HEK293 (cell line): ENCODE measurements around the gene CEP83.

ENCODE experiments used
- CTCF ChIA-PET: fragments of 350-600 bp; formaldehyde crosslinking; extraction: SDS; loops from one replicate; lab custom pipeline; 2021; ENCODE audit warnings: antibody characterized with exemption; lab: Yijun Ruan, JAX
- POLR2A ChIA-PET: fragments of 300-600 bp; formaldehyde crosslinking; extraction: SDS; loops from one replicate; lab custom pipeline; 2020; ENCODE audit warnings: antibody characterized with exemption, inconsistent platforms; lab: Yijun Ruan, JAX
- H3K27ac ChIP-seq: fragments of 200-500 bp; sonication (Bioruptor generic); 2 replicates; pipeline ENCODE4 v1.5.1; 2014; ENCODE audit warnings: low read depth, low read length, control low read depth, inconsistent platforms; ENCODE audit errors: extremely low read depth
- H3K36me3 ChIP-seq, 2 experiments: fragments of 200-500 bp in 1 of 2; sonication (Bioruptor generic) in 1 of 2; 1 replicate in 1 of 2; 2 replicates in 1 of 2; pipeline ENCODE4 v1.5.1; 2014 to 2017; ENCODE audit warnings: inconsistent platforms in 2 of 2, low read length in 2 of 2; ENCODE audit not compliant: control insufficient read depth in 2 of 2, insufficient read depth in 1 of 2
- H3K4me1 ChIP-seq: fragments of 200-500 bp; sonication (Bioruptor generic); 2 replicates; pipeline ENCODE4 v1.5.1; 2014; ENCODE audit warnings: mild to moderate bottlenecking, low read length, inconsistent platforms; ENCODE audit not compliant: control insufficient read depth, insufficient read depth
- H3K4me3 ChIP-seq: 2 replicates; pipeline ENCODE4 v1.5.1; 2011; ENCODE audit warnings: low read depth, mild to moderate bottlenecking, control low read depth, low read length, moderate library complexity
- H3K9me3 ChIP-seq: fragments of 200-500 bp; sonication (Bioruptor generic); 2 replicates; pipeline ENCODE4 v1.5.1; 2014; ENCODE audit warnings: low read depth, low read length, inconsistent platforms; ENCODE audit not compliant: control insufficient read depth, insufficient read depth
- EGR2 ChIP-seq: fragments of 450-650 bp; formaldehyde crosslinking; IDR thresholded peaks from 2 replicates; pipeline ENCODE4 v1.5.1; 2016; ENCODE audit warnings: low read depth, missing biosample characterization, missing genetic modification characterization
- TSHZ1 ChIP-seq: fragments of 450-650 bp; formaldehyde crosslinking; IDR thresholded peaks from 2 replicates; pipeline ENCODE4 v1.5.1; 2016; ENCODE audit warnings: missing biosample characterization, missing genetic modification characterization, borderline replicate concordance
- ZBTB17 ChIP-seq: fragments of 450-650 bp; formaldehyde crosslinking; IDR thresholded peaks from 2 replicates; pipeline ENCODE4 v1.5.1; 2016; ENCODE audit warnings: missing biosample characterization, missing genetic modification characterization
- ZFHX2 ChIP-seq: fragments of 450-650 bp; formaldehyde crosslinking; conservative IDR thresholded peaks from 2 replicates; pipeline ENCODE4 v1.5.1; 2016; ENCODE audit warnings: missing biosample characterization, missing genetic modification characterization
- ZNF157 ChIP-seq: fragments of 450-650 bp; formaldehyde crosslinking; IDR thresholded peaks from 2 replicates; pipeline ENCODE4 v1.5.1; 2016; ENCODE audit warnings: missing biosample characterization, missing genetic modification characterization
- ZNF341 ChIP-seq: fragments of 450-650 bp; formaldehyde crosslinking; IDR thresholded peaks from 2 replicates; pipeline ENCODE4; 2016; ENCODE audit warnings: low read depth, missing biosample characterization, missing genetic modification characterization
- ZNF404 ChIP-seq: fragments of 450-650 bp; formaldehyde crosslinking; IDR thresholded peaks from 2 replicates; pipeline ENCODE4 v1.5.1; 2017; ENCODE audit warnings: missing biosample characterization, missing genetic modification characterization
- ZNF530 ChIP-seq: fragments of 450-650 bp; formaldehyde crosslinking; IDR thresholded peaks from 2 replicates; pipeline ENCODE4 v1.5.1; 2016; ENCODE audit warnings: low read depth, missing biosample characterization, missing genetic modification characterization
- ZNF626 ChIP-seq: fragments of 450-650 bp; sonication (Bioruptor Pico); formaldehyde crosslinking; IDR thresholded peaks from 2 replicates; pipeline ENCODE4 v1.5.1; 2018; ENCODE audit warnings: missing biosample characterization, missing genetic modification characterization, inconsistent platforms
- ZNF785 ChIP-seq: fragments of 450-650 bp; formaldehyde crosslinking; IDR thresholded peaks from 2 replicates; pipeline ENCODE4 v1.5.1; 2016; ENCODE audit warnings: missing biosample characterization, missing genetic modification characterization
- ZNF837 ChIP-seq: fragments of 450-650 bp; formaldehyde crosslinking; IDR thresholded peaks from 2 replicates; pipeline ENCODE4 v1.5.1; 2016; ENCODE audit warnings: missing biosample characterization, missing genetic modification characterization
- TF ChIP-seq, protein P1 (sequence below): fragments of 450-650 bp; formaldehyde crosslinking; conservative IDR thresholded peaks from 2 replicates; pipeline ENCODE4 v1.5.1; 2016; ENCODE audit warnings: low read depth, missing biosample characterization, missing genetic modification characterization
- TF ChIP-seq, protein P2 (sequence below): fragments of 450-650 bp; formaldehyde crosslinking; IDR thresholded peaks from 2 replicates; pipeline ENCODE4 v1.5.1; 2016; ENCODE audit warnings: missing biosample characterization, missing genetic modification characterization
- TF ChIP-seq, protein P3 (sequence below): fragments of 450-650 bp; IDR thresholded peaks from 2 replicates; pipeline ENCODE4 v1.5.1; 2018; ENCODE audit warnings: missing biosample characterization, mild to moderate bottlenecking, missing genetic modification characterization

The CEP83 gene

DNA sequence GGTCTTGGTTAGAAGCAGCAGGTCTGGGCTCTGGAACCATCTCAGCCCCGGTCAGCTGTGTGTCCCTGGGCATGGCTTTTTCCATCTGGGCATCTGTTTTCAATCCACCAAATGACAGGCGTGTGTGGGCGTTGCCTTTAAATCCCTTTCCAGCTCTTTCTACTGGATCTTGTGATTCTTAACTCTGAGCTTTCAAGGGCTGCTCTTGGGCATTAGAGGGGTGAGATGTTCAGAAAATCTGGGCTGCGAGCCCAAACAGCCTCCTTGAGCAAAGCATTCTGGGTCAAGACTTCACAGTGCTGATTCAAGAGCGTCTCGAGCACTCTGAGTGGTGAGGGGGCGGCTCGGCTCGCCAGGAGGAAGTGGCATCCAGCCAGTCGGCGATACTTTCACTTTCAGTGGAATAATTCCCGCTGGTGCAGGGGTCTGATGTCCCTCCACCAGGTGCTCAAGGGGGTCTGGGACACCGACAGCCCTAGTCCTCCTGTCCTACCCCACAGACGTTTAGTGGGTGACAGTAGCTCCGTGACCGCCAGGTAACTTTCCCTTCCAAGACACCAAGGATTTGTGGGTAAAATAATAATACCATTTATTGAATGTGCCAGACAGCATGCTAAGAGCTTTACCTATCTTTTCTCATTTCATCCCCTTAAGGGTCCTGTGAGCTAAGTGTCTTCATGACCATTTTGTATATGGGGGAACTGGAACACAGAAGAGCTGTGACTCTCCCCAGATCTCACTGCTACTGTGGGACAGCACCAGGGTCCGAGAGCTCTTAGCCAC is 197.2 kb downstream of the CEP83 start:
- Histone ChIP-seq H3K9me3 (no peaks in the 10 kb centered on the region), H3K36me3 (no peaks in the 10 kb centered on the region), H3K4me3 (no peak overlapping the region; the same call in 1 of the 2 replicates), H3K27ac (0 out of 2 replicates have a peak overlapping the region, but pooled peaks have one; percentile 9), H3K4me1 (peaks cover 5% of the 10 kb centered on the region)
- peak; percentile 40; the same call in 1 of the 2 replicates for TF ChIP-seq ZBTB17 (tag by site-specific recombination)
- TF ChIP-seq EGR2 (tag by site-specific recombination): peak; percentile 27; the same call in 1 of the 2 replicates
- peak; percentile 46 for TF ChIP-seq ZFHX2 (tag by site-specific recombination)
- no peak for TF ChIP-seq TSHZ1
- ChIA-PET POLR2A (no interaction called here), CTCF (interaction anchor here (0.6 kb wide), 1 partner anchor 10 kb away, joined by 3 read pairs; no protein-coding TSS in a partner anchor)

GRCh38 chr12:94261786-94262185 is 197.9 kb downstream of the CEP83 start:
- H3K27ac ChIP-seq: no peak overlapping the region
- ChIA-PET CTCF (no interaction called here), POLR2A (no interaction called here)
- no peak for TF ChIP-seq ZNF404 (tag by site-specific recombination)
- no peak for TF ChIP-seq ZNF157 (tag by site-specific recombination)
- no peak for TF ChIP-seq ZNF837
- no peak for TF ChIP-seq ZNF626
- TF ChIP-seq, protein P1, sequence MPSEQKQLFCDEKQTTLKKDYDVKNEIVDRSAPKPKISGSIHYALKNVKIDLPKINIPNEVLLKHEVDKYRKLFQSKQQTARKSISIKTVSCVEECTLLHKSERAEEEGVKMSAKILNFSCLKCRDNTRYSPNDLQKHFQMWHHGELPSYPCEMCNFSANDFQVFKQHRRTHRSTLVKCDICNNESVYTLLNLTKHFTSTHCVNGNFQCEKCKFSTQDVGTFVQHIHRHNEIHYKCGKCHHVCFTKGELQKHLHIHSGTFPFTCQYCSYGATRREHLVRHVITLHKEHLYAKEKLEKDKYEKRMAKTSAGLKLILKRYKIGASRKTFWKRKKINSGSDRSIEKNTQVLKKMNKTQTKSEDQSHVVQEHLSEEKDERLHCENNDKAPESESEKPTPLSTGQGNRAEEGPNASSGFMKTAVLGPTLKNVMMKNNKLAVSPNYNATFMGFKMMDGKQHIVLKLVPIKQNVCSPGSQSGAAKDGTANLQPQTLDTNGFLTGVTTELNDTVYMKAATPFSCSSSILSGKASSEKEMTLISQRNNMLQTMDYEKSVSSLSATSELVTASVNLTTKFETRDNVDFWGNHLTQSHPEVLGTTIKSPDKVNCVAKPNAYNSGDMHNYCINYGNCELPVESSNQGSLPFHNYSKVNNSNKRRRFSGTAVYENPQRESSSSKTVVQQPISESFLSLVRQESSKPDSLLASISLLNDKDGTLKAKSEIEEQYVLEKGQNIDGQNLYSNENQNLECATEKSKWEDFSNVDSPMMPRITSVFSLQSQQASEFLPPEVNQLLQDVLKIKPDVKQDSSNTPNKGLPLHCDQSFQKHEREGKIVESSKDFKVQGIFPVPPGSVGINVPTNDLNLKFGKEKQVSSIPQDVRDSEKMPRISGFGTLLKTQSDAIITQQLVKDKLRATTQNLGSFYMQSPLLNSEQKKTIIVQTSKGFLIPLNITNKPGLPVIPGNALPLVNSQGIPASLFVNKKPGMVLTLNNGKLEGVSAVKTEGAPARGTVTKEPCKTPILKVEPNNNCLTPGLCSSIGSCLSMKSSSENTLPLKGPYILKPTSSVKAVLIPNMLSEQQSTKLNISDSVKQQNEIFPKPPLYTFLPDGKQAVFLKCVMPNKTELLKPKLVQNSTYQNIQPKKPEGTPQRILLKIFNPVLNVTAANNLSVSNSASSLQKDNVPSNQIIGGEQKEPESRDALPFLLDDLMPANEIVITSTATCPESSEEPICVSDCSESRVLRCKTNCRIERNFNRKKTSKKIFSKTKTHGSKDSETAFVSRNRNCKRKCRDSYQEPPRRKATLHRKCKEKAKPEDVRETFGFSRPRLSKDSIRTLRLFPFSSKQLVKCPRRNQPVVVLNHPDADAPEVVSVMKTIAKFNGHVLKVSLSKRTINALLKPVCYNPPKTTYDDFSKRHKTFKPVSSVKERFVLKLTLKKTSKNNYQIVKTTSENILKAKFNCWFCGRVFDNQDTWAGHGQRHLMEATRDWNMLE: no peak
- no peak for TF ChIP-seq ZNF530 (tag by site-specific recombination)
- TF ChIP-seq, protein P2, sequence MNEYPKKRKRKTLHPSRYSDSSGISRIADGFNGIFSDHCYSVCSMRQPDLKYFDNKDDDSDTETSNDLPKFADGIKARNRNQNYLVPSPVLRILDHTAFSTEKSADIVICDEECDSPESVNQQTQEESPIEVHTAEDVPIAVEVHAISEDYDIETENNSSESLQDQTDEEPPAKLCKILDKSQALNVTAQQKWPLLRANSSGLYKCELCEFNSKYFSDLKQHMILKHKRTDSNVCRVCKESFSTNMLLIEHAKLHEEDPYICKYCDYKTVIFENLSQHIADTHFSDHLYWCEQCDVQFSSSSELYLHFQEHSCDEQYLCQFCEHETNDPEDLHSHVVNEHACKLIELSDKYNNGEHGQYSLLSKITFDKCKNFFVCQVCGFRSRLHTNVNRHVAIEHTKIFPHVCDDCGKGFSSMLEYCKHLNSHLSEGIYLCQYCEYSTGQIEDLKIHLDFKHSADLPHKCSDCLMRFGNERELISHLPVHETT (tag by site-specific recombination): no peak
- TF ChIP-seq, protein P3, sequence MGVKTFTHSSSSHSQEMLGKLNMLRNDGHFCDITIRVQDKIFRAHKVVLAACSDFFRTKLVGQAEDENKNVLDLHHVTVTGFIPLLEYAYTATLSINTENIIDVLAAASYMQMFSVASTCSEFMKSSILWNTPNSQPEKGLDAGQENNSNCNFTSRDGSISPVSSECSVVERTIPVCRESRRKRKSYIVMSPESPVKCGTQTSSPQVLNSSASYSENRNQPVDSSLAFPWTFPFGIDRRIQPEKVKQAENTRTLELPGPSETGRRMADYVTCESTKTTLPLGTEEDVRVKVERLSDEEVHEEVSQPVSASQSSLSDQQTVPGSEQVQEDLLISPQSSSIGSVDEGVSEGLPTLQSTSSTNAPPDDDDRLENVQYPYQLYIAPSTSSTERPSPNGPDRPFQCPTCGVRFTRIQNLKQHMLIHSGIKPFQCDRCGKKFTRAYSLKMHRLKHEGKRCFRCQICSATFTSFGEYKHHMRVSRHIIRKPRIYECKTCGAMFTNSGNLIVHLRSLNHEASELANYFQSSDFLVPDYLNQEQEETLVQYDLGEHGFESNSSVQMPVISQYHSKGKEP (tag by site-specific recombination): no peak
- TF ChIP-seq ZNF785 (tag by site-specific recombination): no peak
- TF ChIP-seq ZNF341: no peak
- no peaks in the 10 kb centered on the region for H3K36me3 ChIP-seq
- no peaks in the 10 kb centered on the region for H3K9me3 ChIP-seq
- peaks cover 5% of the 10 kb centered on the region for H3K4me1 ChIP-seq
- no peak overlapping the region for H3K4me3 ChIP-seq
